HepG2 (cell line): ENCODE results near the gene TP73. TPM values are rescaled to one million over a fixed set of nuclear protein-coding genes. Genes with fewer than 3 reads are reported as not detected.

Experiments
- AGO1 ChIP-seq: fragments of 200-400 bp; formaldehyde crosslinking; IDR thresholded peaks from 2 replicates; pipeline ENCODE4 v1.6.1; 2017; ENCODE audit warnings: mild to moderate bottlenecking, low read depth, low read length, moderate library complexity; ENCODE audit not compliant: poor library complexity, severe bottlenecking
- ARNT ChIP-seq: fragments of 450-650 bp; IDR thresholded peaks from 2 replicates; pipeline ENCODE4 v1.6.1; 2017
- EHMT2 ChIP-seq: fragments of 200-600 bp; sonication (generic); IDR thresholded peaks from 2 replicates; pipeline ENCODE4 v1.7.0; 2017; ENCODE audit warnings: antibody characterized with exemption, low read depth, low read length, borderline replicate concordance
- ETV6 ChIP-seq: sonication (generic); formaldehyde crosslinking; conservative IDR thresholded peaks from 2 replicates; pipeline ENCODE4 v1.4.0; 2020; ENCODE audit warnings: missing genetic modification reagents
- FOXK1 ChIP-seq: sonication (generic); formaldehyde crosslinking; IDR thresholded peaks from 2 replicates; pipeline ENCODE4 v1.4.0; 2020; ENCODE audit warnings: low read depth, missing genetic modification reagents, borderline replicate concordance
- GTF2F1 ChIP-seq: fragments of 150-350 bp; IDR thresholded peaks from 2 replicates; pipeline ENCODE4 v1.6.1; 2014; ENCODE audit warnings: low read length
- GZF1 ChIP-seq: sonication (generic); formaldehyde crosslinking; IDR thresholded peaks from 2 replicates; pipeline ENCODE4 v1.5.1; 2020; ENCODE audit warnings: mild to moderate bottlenecking, missing genetic modification reagents
- HNRNPK ChIP-seq: fragments of 200-400 bp; formaldehyde crosslinking; IDR thresholded peaks from 2 replicates; pipeline ENCODE4 v1.6.1; 2018; ENCODE audit warnings: low read length, low read depth, moderate library complexity, mild to moderate bottlenecking; ENCODE audit not compliant: poor library complexity, severe bottlenecking
- HOXD1 ChIP-seq: sonication (generic); formaldehyde crosslinking; IDR thresholded peaks from 2 replicates; pipeline ENCODE4 v1.5.0; 2020; ENCODE audit warnings: missing genetic modification reagents
- KDM3A ChIP-seq: IDR thresholded peaks from 2 replicates; pipeline ENCODE4 v1.6.1; 2018; ENCODE audit warnings: low read depth, missing compliant biosample characterization
- KDM5B ChIP-seq: sonication (generic); formaldehyde crosslinking; IDR thresholded peaks from 2 replicates; pipeline ENCODE4 v1.4.0; 2020; ENCODE audit warnings: missing genetic modification reagents, mild to moderate bottlenecking, borderline replicate concordance
- MAX ChIP-seq: IDR thresholded peaks from 2 replicates; pipeline ENCODE4 v1.6.1; 2012; ENCODE audit warnings: inconsistent platforms
- MXD1 ChIP-seq: sonication (generic); formaldehyde crosslinking; IDR thresholded peaks from 2 replicates; pipeline ENCODE4 v1.4.0; 2020; ENCODE audit warnings: mild to moderate bottlenecking, missing genetic modification reagents
- NKX3-1 ChIP-seq: sonication (generic); formaldehyde crosslinking; IDR thresholded peaks from 2 replicates; pipeline ENCODE4 v1.5.0; 2020; ENCODE audit warnings: missing genetic modification reagents
- RAD21 ChIP-seq: fragments of 450-650 bp; formaldehyde crosslinking; IDR thresholded peaks from 2 replicates; pipeline ENCODE4 v1.5.0; 2020; ENCODE audit warnings: mild to moderate bottlenecking
- RBFOX2 ChIP-seq: fragments of 200-400 bp; formaldehyde crosslinking; IDR thresholded peaks from 2 replicates; pipeline ENCODE4 v1.6.1; 2017; ENCODE audit warnings: low read depth, mild to moderate bottlenecking, low read length
- RFX1 ChIP-seq: fragments of 450-650 bp; IDR thresholded peaks from 2 replicates; pipeline ENCODE4 v1.6.1; 2017
- SRSF9 ChIP-seq: fragments of 200-400 bp; formaldehyde crosslinking; IDR thresholded peaks from 2 replicates; pipeline ENCODE4 v1.6.1; 2018; ENCODE audit warnings: borderline replicate concordance, mild to moderate bottlenecking, low read depth, low read length; ENCODE audit not compliant: insufficient read depth, poor library complexity, severe bottlenecking
- TFE3 ChIP-seq: IDR thresholded peaks from 2 replicates; pipeline ENCODE4 v1.6.1; 2016
- THAP11 ChIP-seq: IDR thresholded peaks from 2 replicates; pipeline ENCODE4 v1.6.1; 2016; ENCODE audit warnings: missing biosample characterization, missing genetic modification reagents
- XRCC5 ChIP-seq: fragments of 200-400 bp; formaldehyde crosslinking; optimal IDR thresholded peaks from 2 replicates; pipeline ENCODE3; 2017; ENCODE audit warnings: mild to moderate bottlenecking, low read length
- ZBTB14 ChIP-seq: sonication (generic); formaldehyde crosslinking; IDR thresholded peaks from 2 replicates; pipeline ENCODE4 v1.4.0; 2020; ENCODE audit warnings: missing genetic modification reagents
- ZFY ChIP-seq: sonication (generic); formaldehyde crosslinking; IDR thresholded peaks from 2 replicates; pipeline ENCODE4 v1.4.0; 2020; ENCODE audit warnings: missing genetic modification reagents
- ZNF12 ChIP-seq: sonication (generic); formaldehyde crosslinking; IDR thresholded peaks from 2 replicates; pipeline ENCODE4 v1.5.0; 2020; ENCODE audit warnings: missing genetic modification reagents
- ZNF275 ChIP-seq: sonication (generic); formaldehyde crosslinking; IDR thresholded peaks from 2 replicates; pipeline ENCODE4 v1.8.0; 2022; ENCODE audit warnings: missing genetic modification reagents, mild to moderate bottlenecking, inconsistent platforms, borderline replicate concordance
- ZNF296 ChIP-seq: sonication (generic); formaldehyde crosslinking; conservative IDR thresholded peaks from 2 replicates; pipeline ENCODE4 v1.5.0; 2020; ENCODE audit warnings: mild to moderate bottlenecking, missing genetic modification reagents
- ZNF839 ChIP-seq: sonication (generic); formaldehyde crosslinking; IDR thresholded peaks from 2 replicates; pipeline ENCODE4 v1.4.0; 2020; ENCODE audit warnings: missing genetic modification reagents, mild to moderate bottlenecking, borderline replicate concordance
- polyA plus RNA-seq, 8 experiments: library from polyadenylated mRNA; depleted of rRNA in 3 of 8; stranded (reverse) in 7 of 8; unstranded in 1 of 8; fragments of >200 nt; fragmentation: Illumina TruSeq in 4 of 8; extraction: Trizol in 4 of 8; gene quantifications; 2 replicates each; pipeline versions ENCODE4 v1.2.1 to v1.2.3, GENCODE V29; 2011 to 2016; ENCODE audit warnings: low read depth in 4 of 8, missing spikeins in 1 of 8, mixed read lengths in 1 of 8; ENCODE audit not compliant: insufficient read depth in 1 of 8
- total RNA-seq, 5 experiments: library from RNA; depleted of rRNA; stranded (reverse); fragments of >200 nt; fragmentation: Illumina TruSeq; extraction: Trizol; gene quantifications; 2 replicates each; pipeline ENCODE4 v1.2.3, GENCODE V29; 2016; ENCODE audit warnings: low read depth in 1 of 5

Gene TP73
- total and polyA plus RNA-seq, 2 of the 13 experiments (the other 11 are each of a cell fraction or from before 2014, with no cell fraction given): 0.49 to 1.1 TPM

- TF ChIP-seq RBFOX2 (peak; percentile 93), EHMT2 (no peak), HOXD1 (peak; percentile 41), THAP11 (peak; percentile 42; the same call in 1 of the 2 replicates), TFE3 (peak; percentile 63), ZFY (CRISPR knock-in tag) (peak; percentile 95), HNRNPK (peak; percentile 85), ZNF275 (CRISPR knock-in tag) (peak; percentile 74; the same call in 1 of the 2 replicates), MXD1 (peak; percentile 97), MAX (no peak), KDM5B (CRISPR knock-in tag) (peak; percentile 84), ZNF296 (CRISPR knock-in tag) (peak; percentile 71; the same call in 1 of the 2 replicates), GTF2F1 (no peak), SRSF9 (no peak), ZNF839 (CRISPR knock-in tag) (no peak), KDM3A (peak; percentile 93), XRCC5 (peak; percentile 74), GZF1 (peak; percentile 28; the same call in 1 of the 2 replicates), ETV6 (CRISPR knock-in tag) (0 out of 2 replicates have a peak, but pooled peaks have one; percentile 50), FOXK1 (CRISPR knock-in tag) (peak; percentile 80; the same call in 1 of the 2 replicates), RAD21 (peak; percentile 80), ARNT (no peak), ZNF12 (0 out of 2 replicates have a peak, but pooled peaks have one; percentile 30), RFX1 (no peak), ZBTB14 (CRISPR knock-in tag) (no peak), NKX3-1 (CRISPR knock-in tag) (peak; percentile 82; the same call in 1 of the 2 replicates), AGO1 (peak; percentile 78)
Observed at GRCh38 chr1:3775490-3776230, 123.3 kb downstream of the TP73 start (continued).
